Activated T-cell treated with anti-CD3 and anti-CD28 coated beads for 4 hours (primary cell): Measurements from ENCODE around the gene AK8.
"Not testable (repeated sequence)": the region's sequence is repeated elsewhere in the genome, so short reads cannot be mapped to it uniquely, and the experiment has no call there.

ENCODE experiments used
- DNase-seq: peaks from one replicate; pipeline ENCODE4 v3.0.0-alpha.2; 2020

AK8 gene

GRCh38 chr9:132740526-132741309 is 137.4 kb downstream of the AK8 start:
- DNase-seq, result no peak

DNA sequence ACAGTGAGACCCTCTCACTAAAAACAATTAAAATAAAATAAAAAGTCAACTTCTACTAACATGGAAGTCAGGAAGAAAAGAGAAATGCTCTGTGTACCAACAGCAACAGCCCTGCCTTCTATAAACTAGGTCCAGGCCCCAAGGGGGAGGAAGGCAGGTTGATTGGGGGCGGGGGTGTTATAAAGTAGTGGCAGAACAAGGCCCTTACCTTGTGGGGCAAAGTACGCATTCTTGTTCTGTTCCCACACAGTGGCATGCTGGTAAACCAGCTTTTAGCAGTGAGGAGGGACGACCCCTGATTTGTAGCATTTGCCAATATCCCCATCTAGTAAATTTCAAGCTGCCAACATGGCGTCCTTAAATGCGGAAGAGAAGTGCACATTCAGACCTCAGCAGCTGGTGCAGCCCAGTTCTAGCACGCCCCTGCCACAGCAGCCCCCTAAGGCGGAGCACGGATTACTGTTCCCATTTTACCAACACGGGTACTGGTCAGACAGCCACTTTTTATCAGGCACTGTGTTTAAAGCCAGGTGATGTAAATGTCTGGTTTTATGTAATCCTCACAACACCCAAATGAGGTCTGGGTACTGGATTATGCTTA is 138.3 kb downstream of the AK8 start:
- DNase-seq, result no peak

DNA sequence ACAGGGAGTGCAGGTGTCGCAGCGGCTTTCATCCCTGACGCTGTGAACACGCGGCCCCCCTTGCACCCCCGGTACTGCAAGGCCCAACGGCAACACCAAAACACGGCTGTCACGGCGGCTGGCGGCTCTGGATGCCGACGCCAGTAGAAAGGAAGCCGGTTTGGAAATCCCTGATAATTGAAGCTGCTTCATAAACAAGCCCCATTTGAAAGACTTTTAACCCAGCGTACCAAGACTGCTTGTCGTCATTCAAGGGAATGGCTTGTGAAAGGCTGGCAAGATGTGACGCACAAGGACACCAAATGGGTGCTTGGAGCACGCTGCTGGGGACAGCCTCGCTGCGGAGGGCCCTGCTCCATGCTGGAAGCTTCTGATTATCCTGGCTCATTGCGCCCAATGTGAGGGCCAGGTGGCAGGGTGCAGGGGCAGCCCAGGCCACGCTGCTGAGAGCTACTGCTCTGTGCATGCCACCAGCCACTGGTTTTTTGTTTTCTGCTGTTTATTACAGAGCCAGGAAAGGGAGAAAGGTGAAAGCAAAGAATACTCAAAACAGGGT is 144.7 kb downstream of the AK8 start:
- no peak for DNase-seq

GRCh38 chr9:132732326-132733259 is 145.5 kb downstream of the AK8 start:
- no peak for DNase-seq

DNA sequence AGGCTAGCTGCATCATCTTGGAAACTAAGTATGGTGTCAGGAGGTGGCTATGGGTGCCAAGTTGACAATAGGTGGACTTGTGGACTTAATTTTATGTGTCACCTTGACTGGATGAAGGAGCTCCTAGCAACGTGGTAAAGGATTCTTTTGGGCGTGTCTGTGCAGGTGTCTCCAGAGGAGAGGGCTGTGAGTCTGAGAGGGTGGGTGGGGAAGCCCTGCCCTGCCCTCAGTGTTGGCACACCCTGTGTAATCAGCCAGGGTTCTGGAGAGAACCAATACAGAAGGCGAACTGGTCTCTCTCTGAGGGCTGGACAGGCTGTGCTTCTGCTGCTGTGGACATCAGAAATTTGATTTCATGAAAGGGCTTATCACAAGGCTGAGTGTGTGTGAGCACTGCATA is 146.9 kb downstream of the AK8 start:
- no peak for DNase-seq

DNA sequence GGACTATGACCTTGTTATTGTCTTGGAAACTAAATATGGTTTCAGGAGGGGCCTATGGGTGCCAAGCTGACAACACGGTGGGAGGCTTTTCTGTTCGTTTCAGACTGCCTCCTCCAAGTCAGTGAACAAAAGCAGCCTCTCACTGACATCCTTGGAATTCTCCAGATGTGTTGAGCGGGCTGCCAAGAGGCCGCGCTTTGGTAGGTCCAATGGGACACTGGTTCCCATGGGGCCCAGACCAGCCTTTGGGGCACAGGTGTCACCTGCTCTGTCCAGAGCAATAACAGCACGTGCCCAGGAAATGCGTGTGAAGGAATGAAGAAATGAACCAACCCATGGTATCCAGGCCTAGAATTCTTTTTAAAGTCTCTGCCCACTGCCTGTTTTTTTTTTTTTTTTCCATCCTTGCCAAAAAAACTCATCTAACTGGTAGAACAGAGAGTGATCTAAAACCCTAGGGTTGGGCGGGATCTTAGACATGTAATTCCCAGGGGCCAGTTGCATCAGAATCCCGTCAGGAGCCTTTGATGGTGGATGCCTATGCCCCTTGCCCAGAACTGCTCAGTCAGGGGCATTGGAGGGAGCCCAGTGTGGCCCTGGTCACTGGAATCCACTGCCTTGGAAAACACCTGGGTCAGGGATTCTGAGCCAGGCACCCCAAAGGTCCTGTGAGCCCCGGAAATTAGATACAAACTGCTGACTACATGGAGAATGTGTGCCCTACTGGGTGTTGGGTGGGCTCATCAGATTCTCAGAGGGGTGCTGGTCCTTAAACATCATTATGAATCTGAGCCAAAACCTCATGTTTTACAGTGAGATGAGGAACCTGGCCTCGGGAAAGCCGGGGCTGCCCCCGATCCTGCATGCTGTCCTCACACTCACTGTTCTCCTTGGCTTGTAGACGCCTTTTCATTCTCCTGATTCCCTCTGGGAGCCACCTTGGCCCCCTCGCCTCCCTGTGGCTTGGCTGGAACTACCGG is 147.7 kb downstream of the AK8 start:
- DNase-seq, result no peak

DNA sequence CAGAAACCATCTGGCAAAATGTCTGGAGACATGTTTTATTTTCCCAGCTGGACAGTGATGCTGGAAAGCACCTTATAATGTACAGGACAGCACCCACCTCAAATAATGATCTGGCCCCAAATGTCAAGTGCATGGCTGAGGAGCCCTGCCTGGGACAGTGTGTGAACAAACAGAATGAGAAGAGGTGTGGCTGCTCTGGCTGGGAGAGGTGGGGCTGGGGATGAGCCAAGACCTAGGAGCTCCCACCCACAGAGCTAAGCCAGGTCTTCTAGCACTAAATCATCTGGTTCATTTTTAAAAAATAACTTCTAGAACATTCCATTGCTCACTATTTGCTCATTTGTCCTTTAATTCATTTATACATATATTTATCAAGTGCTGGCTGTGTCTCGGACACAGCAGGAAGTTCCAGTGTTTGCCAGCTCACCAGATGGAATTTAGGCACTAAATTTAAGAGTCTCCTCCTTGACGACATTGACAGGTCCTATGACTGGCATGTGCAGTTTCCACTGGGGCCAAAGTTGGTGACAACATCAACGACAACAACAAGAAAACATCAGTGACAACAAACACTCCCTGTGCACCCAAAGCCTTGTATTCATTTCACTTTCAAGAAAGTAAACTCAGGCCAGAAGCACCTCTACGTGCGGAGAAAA is 148.7 kb downstream of the AK8 start:
- DNase-seq, result no peak

GRCh38 chr9:132728497-132728896 is 149.6 kb downstream of the AK8 start:
- DNase-seq, result no peak

DNA sequence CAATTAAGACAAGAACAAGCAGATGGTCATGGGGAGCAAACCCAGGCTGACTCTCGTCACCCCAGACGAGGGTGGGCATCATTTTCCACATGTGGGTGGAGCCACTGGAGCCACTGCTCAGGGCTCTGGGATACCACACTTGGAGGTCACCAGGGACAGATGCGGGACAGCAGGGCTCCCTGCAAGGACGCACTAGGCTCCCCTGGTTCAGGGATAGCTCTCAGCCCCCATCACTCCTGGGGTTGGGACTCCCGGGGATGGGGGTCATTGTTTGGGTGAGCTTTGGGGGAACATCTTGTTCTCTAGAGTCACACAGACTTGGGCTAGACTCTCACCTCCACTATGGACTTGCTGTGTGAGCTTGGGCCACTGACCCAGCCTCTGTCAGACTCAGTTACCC is 150.0 kb downstream of the AK8 start:
- no peak for DNase-seq

DNA sequence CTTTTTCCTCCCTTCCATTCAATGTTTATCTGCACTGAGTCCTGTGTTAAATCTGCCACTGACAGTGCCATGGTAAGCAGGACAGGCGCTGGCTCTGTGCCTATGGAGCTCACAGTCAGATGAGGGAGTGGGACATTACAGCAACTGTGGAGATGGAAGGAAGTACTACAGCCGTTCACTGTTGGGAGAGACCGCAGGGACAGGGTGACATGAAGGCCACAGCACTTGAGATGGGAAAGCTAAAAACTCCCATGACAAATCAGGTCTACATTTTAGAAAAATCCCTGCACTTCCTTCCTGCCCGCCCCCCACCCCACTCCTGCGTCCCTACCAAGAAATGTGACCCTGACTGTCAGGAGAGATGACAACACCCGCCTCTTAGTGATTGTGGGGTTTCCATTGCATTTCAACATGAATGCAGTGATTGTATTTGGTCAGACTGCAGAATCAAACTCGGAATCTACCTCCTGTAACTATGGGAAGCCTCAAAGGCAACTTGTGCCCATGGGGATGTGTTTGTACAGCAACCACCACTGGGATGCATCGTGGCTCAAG is 151.4 kb downstream of the AK8 start:
- no peak for DNase-seq

- DNase-seq, result no peak
Measured at GRCh38 chr9:132725306-132725705, 152.8 kb downstream of the AK8 start.

DNA sequence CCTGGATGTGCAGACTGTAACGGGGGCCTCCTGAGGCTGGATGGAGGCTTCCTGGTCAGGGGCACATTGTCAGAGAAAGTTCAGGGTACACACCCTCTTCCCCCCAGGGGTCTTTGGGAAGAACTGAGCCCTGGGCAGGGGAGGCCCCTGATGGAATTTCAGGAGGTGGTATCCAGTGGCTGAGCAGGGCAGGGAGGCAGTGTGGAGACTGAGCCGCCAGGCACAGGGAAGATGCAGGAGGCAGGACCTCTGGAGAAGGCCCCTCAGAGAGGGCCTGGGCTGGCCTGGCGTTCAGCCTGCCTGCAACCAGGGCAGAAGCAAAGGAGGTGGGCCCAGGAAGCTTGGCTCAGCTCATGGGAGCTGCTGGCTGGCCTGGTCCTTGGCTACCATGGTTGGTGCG is 154.3 kb downstream of the AK8 start:
- no peak for DNase-seq

DNA sequence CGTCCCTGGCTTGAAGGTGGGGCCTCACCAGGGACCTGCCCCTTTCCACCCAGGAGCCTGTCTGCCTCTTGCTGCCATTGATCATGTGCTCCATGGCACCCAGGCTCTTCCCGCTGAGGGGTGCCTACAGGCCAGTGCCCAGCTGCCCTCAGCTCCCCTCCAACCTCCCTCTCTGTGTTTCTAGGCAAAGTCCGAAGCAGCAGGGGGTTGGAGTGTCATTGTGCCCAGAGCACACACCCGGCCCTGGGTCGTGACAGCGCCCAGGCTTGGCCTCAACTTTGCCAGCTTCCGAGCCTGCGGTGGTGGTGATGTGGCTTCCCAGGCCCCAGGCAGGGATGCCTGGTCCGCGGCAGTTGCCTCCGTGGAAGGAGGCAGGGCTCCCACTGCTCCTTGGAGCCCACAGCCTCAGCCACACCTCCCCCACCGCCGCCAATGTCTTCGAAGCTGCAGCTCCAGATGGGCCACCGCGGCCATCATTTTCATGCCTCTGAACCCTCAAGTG is 155.5 kb downstream of the AK8 start:
- DNase-seq, result no peak

DNA sequence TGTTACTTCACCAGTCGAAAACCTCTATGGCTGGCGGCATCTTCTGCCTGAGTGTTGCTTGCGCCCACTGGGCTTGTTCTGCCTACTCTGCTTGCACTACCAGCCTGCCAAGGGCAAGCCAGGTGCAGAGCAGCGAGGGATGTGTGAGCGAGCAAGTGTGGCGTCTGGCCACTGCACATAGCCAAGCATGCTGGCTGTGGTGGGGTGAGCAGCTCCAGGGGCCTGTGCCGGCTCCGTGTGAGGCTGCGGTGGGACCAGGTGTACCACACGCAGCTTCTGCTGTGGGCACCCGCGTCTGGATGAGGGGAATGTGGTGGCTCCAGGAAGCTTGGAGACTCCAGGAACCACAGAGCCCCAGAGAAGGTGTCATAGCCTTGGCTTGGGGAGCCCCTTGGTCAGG is 156.4 kb downstream of the AK8 start:
- DNase-seq, result no peak

- not testable (repeated sequence) for DNase-seq
Measured at GRCh38 chr9:132718381-132718928, 159.6 kb downstream of the AK8 start.

DNA sequence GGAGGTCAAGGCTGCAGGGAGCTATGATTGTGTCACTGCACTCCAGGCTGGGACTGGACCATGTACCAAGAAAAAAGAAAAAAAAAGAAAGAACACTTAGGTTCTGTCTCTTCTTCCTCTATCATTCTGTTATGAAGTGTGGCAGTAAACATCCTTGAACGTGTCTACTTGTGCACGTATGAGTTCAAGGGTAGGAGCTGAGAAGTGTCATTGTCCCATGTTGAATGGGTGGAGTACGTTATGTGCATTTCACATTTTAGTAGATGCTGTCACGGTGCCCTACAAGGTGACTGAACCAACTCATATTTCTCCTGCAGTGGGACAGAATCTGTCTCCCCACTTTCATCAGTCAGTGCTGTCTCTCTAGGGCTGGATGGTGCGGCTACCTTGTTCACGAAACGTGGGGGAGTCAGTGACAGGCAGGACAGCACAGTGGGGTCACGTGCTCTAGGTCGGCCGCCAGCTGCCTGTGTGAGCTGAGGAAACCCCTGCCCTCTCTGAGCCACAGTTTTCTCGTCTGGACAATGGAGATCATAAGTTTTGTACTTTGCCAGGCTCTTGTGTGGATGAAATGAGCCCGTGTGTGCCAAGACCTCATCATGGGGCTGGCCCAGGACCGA is 160.6 kb downstream of the AK8 start:
- DNase-seq, result no peak

DNA sequence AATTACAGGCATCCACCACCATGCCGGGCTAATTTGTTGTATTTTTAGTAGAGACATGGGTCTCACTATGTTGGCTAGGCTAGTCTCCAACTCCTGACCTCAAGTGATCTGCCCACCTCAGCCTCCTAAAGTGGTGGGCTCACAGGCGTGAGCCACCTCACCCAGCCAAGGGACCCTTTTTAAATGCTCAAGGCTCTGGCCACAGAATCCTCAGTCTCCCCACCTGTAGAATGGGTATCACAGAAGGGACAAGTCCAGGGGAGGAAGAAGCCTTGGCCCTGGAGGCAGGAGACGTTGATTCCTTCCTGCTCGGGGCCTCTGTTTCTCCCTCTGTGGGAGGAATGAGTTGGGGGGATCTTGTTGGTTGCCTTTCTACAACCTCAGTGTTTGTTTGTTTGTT is 162.1 kb downstream of the AK8 start:
- DNase-seq, result no peak

DNA sequence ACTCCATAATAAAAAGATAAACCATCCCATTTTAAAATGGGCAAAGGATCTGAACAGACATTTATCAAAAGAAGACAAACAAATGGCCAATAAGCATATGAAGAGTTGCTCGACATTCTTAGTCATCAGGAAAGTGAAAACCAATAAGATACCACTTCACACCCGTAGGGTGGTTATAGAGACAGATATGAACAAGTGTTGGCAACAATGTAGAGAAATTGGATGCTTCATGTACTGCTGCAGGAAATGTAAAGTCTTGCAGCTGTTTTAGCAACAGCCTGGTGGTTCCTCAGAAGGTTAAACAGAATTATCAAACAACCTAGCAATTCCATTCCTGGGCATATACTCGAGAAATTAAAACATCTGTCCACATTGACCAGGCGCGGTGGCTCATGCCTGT is 165.3 kb downstream of the AK8 start:
- DNase-seq, result no peak

DNA sequence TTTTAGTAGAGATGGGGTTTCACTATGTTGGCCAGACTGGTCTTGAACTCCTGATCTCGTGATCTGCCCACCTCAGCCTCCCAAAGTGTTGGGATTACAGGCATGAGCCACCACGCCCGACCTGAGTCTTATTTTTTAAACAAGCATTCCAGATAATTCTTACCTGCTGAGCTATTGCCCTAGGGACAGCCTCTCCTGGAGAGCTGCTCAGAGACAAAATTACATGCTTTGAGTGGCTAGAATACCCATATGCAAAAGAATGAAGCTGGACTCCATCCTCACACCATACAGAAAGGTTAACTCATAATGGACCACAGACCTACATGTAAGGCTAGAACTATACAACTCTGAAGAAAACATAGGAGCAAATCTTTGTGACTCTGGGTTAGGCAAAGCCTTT is 166.2 kb downstream of the AK8 start:
- no peak for DNase-seq

DNA sequence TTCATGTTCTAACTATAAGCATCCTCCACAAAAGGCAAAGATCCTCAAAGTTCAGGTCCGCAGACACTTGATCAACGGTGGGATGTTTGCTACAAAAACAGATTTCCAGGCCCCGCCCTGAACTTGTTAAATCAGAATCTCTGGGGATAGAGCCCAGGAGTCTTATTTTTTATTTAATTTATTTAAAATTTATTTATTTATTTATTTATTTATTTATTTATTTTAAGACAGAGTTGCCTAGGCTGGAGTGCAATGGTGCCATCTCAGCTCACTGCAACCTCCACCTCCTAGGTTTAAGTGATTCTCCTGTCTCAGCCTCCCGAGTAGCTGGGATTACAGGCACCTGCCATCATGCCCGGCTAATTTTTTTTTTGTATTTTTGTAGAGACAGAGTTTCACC is 166.9 kb downstream of the AK8 start:
- not testable (repeated sequence) for DNase-seq
